IMR-90 (cell line): ENCODE data around the gene ZNF493. TPM values are rescaled to one million over a fixed set of nuclear protein-coding genes. Genes with fewer than 3 reads are reported as not detected.

Experiments
- ATAC-seq: fragments of 200-7000 bp; cut with Tn5 transposase; 2 replicates; pipeline ENCODE4 v1.9.1; 2020; ENCODE audit warnings: low read depth, mild to moderate bottlenecking, moderate library complexity
- BruUV-seq: library from RNA; stranded (reverse); fragments of 400-500 nt; replicated peaks from 2 replicates; lab custom pipeline; 2021; lab: Mats Ljungman, UMichigan
- CTCF ChIA-PET: fragments of 300-600 bp; formaldehyde crosslinking; extraction: SDS; loops from one replicate; lab custom pipeline; 2021; ENCODE audit warnings: antibody characterized with exemption; lab: Yijun Ruan, JAX
- POLR2A ChIA-PET: fragments of 300-600 bp; sonication (Branson Sonifier 250); formaldehyde crosslinking; loops from one replicate; lab custom pipeline; 2022; ENCODE audit warnings: antibody characterized with exemption; ENCODE audit not compliant: unreplicated experiment; lab: Charles Lee
- DNase-seq: peaks from one replicate; pipeline ENCODE4 v3.0.0; 2013
- H2AFZ ChIP-seq: replicated peaks from 2 replicates; pipeline ENCODE3; 2013; ENCODE audit warnings: low read length, mild to moderate bottlenecking; ENCODE audit not compliant: poor library complexity
- H2AK5ac ChIP-seq: 2 replicates; pipeline ENCODE4 v1.6.1; 2013; ENCODE audit warnings: low read depth, low read length, inconsistent platforms
- H2AK9ac ChIP-seq: replicated peaks from 2 replicates; pipeline ENCODE3; 2013; ENCODE audit warnings: mild to moderate bottlenecking, low read depth, low read length, moderate library complexity; ENCODE audit not compliant: poor library complexity
- H2BK120ac ChIP-seq: 2 replicates; pipeline ENCODE4 v1.6.1; 2013; ENCODE audit warnings: low read depth, low read length, inconsistent platforms
- H2BK15ac ChIP-seq: 3 replicates; pipeline ENCODE4 v1.6.1; 2013; ENCODE audit warnings: low read depth, low read length, inconsistent platforms
- H2BK20ac ChIP-seq: 2 replicates; pipeline ENCODE4 v1.6.1; 2013; ENCODE audit warnings: low read depth, mild to moderate bottlenecking, inconsistent platforms, low read length, moderate library complexity
- H2BK5ac ChIP-seq: 2 replicates; pipeline ENCODE4 v1.6.1; 2013; ENCODE audit warnings: mild to moderate bottlenecking, low read depth, low read length, inconsistent platforms; ENCODE audit not compliant: poor library complexity, severe bottlenecking
- H3K14ac ChIP-seq: replicated peaks from 2 replicates; pipeline ENCODE4 v1.6.1; 2013; ENCODE audit warnings: low read depth, low read length, inconsistent platforms
- H3K18ac ChIP-seq: 2 replicates; pipeline ENCODE4 v1.6.1; 2013; ENCODE audit warnings: low read depth, low read length, control low read depth
- H3K23ac ChIP-seq: 2 replicates; pipeline ENCODE4 v1.6.1; 2013; ENCODE audit warnings: low read depth, low read length, inconsistent platforms
- H3K27ac ChIP-seq: 2 replicates; pipeline ENCODE4 v1.5.1; 2013; ENCODE audit warnings: mild to moderate bottlenecking, control low read depth, low read length; ENCODE audit not compliant: insufficient read depth
- H3K27me3 ChIP-seq: 2 replicates; pipeline ENCODE4 v1.6.1; 2013; ENCODE audit warnings: low read length; ENCODE audit not compliant: control insufficient read depth, insufficient read depth
- H3K36me3 ChIP-seq: 2 replicates; pipeline ENCODE4 v1.6.1; 2013; ENCODE audit warnings: low read length, mixed read lengths; ENCODE audit not compliant: control insufficient read depth, insufficient read depth
- H3K4ac ChIP-seq: 2 replicates; pipeline ENCODE4 v1.6.1; 2013; ENCODE audit warnings: low read depth, low read length, inconsistent platforms
- H3K4me1 ChIP-seq: 2 replicates; pipeline ENCODE4 v1.6.1; 2013; ENCODE audit warnings: low read length, mixed read lengths; ENCODE audit not compliant: control insufficient read depth, insufficient read depth
- H3K4me2 ChIP-seq: 2 replicates; pipeline ENCODE4 v1.6.1; 2013; ENCODE audit warnings: low read depth, mild to moderate bottlenecking, control low read depth, low read length, moderate library complexity
- H3K4me3 ChIP-seq: 2 replicates; pipeline ENCODE4 v1.5.1; 2013; ENCODE audit warnings: low read depth, mild to moderate bottlenecking, control low read depth, low read length, moderate library complexity; ENCODE audit not compliant: insufficient read depth
- H3K56ac ChIP-seq: 2 replicates; pipeline ENCODE4 v1.6.1; 2013; ENCODE audit warnings: low read length, inconsistent platforms; ENCODE audit not compliant: insufficient read depth; ENCODE audit errors: extremely low read depth
- H3K79me1 ChIP-seq, 2 experiments: 2 replicates each; pipeline ENCODE4 v1.6.1; 2013; ENCODE audit warnings: low read length in 2 of 2, inconsistent platforms in 1 of 2, low read depth in 1 of 2
- H3K9ac ChIP-seq: 2 replicates; pipeline ENCODE4 v1.6.1; 2013; ENCODE audit warnings: low read depth, low read length, control low read depth
- H3K9me1 ChIP-seq: 2 replicates; pipeline ENCODE4 v1.6.1; 2013; ENCODE audit warnings: low read length, inconsistent platforms; ENCODE audit not compliant: insufficient read depth
- H3K9me3 ChIP-seq: 2 replicates; pipeline ENCODE4 v1.6.1; 2013; ENCODE audit warnings: low read length; ENCODE audit not compliant: control insufficient read depth, insufficient read depth
- H4K20me1 ChIP-seq: 2 replicates; pipeline ENCODE4 v1.6.1; 2013; ENCODE audit warnings: low read length, inconsistent platforms; ENCODE audit not compliant: insufficient read depth
- H4K5ac ChIP-seq: 2 replicates; pipeline ENCODE4 v1.6.1; 2013; ENCODE audit warnings: mild to moderate bottlenecking, low read depth, low read length, control low read depth
- H4K8ac ChIP-seq, 2 experiments: 2 replicates each; pipeline ENCODE4 v1.6.1; 2013; ENCODE audit warnings: low read depth in 2 of 2, low read length in 2 of 2, control low read depth in 1 of 2, inconsistent platforms in 1 of 2
- H4K91ac ChIP-seq: 2 replicates; pipeline ENCODE4 v1.6.1; 2013; ENCODE audit warnings: low read depth, low read length, inconsistent platforms; ENCODE audit not compliant: insufficient read depth
- MAFK ChIP-seq: IDR thresholded peaks from 2 replicates; pipeline ENCODE4 v1.6.1; 2012; ENCODE audit warnings: low read depth, low read length, improper control_type of control experiment
- POLR2A ChIP-seq: IDR thresholded peaks from 2 replicates; pipeline ENCODE4 v1.6.1; 2012; ENCODE audit warnings: mild to moderate bottlenecking, low read depth, low read length
- RFX5 ChIP-seq: IDR thresholded peaks from 2 replicates; pipeline ENCODE4 v1.8.0; 2012; ENCODE audit warnings: low read depth, mild to moderate bottlenecking, low read length, moderate library complexity
- USF2 ChIP-seq: fragments of 150-350 bp; IDR thresholded peaks from 2 replicates; pipeline ENCODE4 v1.6.1; 2017; ENCODE audit warnings: mild to moderate bottlenecking, antibody characterized with exemption, low read length, low read depth
- WGBS, 2 experiments: methylation state at CpG; one replicate each; pipeline versions ENCODE4 v1.1.5 to v1.1.7; 2013; ENCODE audit warnings: missing lambda C conversion rate in 2 of 2; ENCODE audit not compliant: insufficient read length in 1 of 2; ENCODE audit errors: extremely low coverage in 2 of 2; 5-methylcytosine and 5-hydroxymethylcytosine counted together
- dilution Hi-C: fragments of 300-500 bp; cut with HindIII; formaldehyde crosslinking; loops from one replicate; pipeline ENCODE4 v1.14.3; 2018; ENCODE audit warnings: low sequenced_read_pairs; ENCODE audit not compliant: unreplicated experiment
- in situ Hi-C: fragments of 300-500 bp; cut with MboI; formaldehyde crosslinking; loops from 3 replicates; pipeline ENCODE4 v1.14.3; 2019; ENCODE audit warnings: low sequenced_read_pairs, inconsistent platforms, mixed read lengths
- intact Hi-C: fragments of 100-400 bp; cut with micrococcal nuclease; formaldehyde crosslinking; loops from 2 replicates; pipeline ENCODE4 v1.10.0; 2022
- polyA plus RNA-seq, 3 experiments: library from polyadenylated mRNA; depleted of rRNA; stranded (reverse); fragments of >200 nt; gene quantifications; 2 replicates each; pipeline ENCODE4 v1.2.3, GENCODE V29; 2012; ENCODE audit warnings: low replicate concordance in 1 of 3
- total RNA-seq: library from RNA; depleted of rRNA; stranded (reverse); fragments of >200 nt; gene quantifications from 2 replicates; pipeline ENCODE4 v1.2.3, GENCODE V29; 2012
- TF ChIP-seq, protein P1 (sequence below): conservative IDR thresholded peaks from 2 replicates; pipeline ENCODE4 v1.5.1; 2012; ENCODE audit warnings: mild to moderate bottlenecking, low read depth, low read length, improper control_type of control experiment

Gene ZNF493
- total and polyA plus RNA-seq, 2 of the 4 experiments (the other 2 are of a cell fraction) = 2.1 to 3.4 TPM

DNA sequence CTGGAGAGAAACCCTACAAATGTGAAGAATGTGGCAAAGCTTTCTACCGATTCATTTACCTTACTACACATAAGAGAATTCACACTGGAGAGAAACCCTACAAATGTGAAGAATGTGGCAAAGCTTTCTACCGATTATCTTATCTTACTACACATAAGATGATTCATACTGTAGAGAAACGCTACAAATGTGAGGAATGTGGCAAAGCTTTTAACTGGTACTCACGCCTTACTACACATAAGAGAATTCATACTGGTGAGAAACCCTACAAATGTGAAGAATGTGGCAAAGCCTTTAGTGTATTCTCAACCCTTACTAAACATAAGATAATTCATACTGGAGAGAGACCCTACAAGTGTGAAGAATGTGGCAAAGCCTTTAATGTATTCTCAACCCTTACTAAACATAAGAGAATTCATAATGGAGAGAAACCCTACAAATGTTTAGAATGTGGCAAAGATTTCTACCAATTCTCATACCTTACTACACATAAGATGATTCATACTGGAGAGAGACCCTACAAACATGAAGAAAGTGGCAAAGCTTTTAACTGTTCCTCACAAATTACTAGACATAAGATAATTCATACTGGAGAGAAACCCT is 12.9 kb upstream of the ZNF493 start:
- Histone ChIP-seq H3K9me3 (peaks cover 36% of the 10 kb centered on the region), H4K5ac (no peak overlapping the region), H3K4me1 (no peaks in the 10 kb centered on the region), H2AK9ac (no peak overlapping the region), H2AK5ac (no peak overlapping the region), H3K79me1 (no peaks in the 10 kb centered on the region), H3K36me3 (peaks cover 5% of the 10 kb centered on the region; the same call in 1 of the 2 replicates), H3K9me1 (no peaks in the 10 kb centered on the region), H3K14ac (no peak overlapping the region), H2AFZ (no peak overlapping the region), H4K20me1 (no peaks in the 10 kb centered on the region), H4K8ac (no peak overlapping the region), H3K27me3 (no peaks in the 10 kb centered on the region), H3K4ac (no peak overlapping the region), H2BK15ac (no peak overlapping the region), H3K9ac (no peak overlapping the region), H3K4me2 (no peak overlapping the region), H3K18ac (no peak overlapping the region), H4K91ac (no peak overlapping the region), H3K27ac (no peak overlapping the region), H3K4me3 (no peak overlapping the region), H2BK5ac (no peak overlapping the region), H3K23ac (no peak overlapping the region), H2BK120ac (no peak overlapping the region), H3K56ac (no peak overlapping the region), H2BK20ac (no peak overlapping the region)
- ChIA-PET CTCF (interaction anchor here (0.5 kb wide), 1 partner anchor 133 kb away, joined by 4 read pairs; no protein-coding TSS in a partner anchor), POLR2A (no interaction called here)
- WGBS, 2 experiments = no CpG with 5 or more reads among the region's 4 CpGs
- no peak for TF ChIP-seq RFX5
- TF ChIP-seq, protein P1, sequence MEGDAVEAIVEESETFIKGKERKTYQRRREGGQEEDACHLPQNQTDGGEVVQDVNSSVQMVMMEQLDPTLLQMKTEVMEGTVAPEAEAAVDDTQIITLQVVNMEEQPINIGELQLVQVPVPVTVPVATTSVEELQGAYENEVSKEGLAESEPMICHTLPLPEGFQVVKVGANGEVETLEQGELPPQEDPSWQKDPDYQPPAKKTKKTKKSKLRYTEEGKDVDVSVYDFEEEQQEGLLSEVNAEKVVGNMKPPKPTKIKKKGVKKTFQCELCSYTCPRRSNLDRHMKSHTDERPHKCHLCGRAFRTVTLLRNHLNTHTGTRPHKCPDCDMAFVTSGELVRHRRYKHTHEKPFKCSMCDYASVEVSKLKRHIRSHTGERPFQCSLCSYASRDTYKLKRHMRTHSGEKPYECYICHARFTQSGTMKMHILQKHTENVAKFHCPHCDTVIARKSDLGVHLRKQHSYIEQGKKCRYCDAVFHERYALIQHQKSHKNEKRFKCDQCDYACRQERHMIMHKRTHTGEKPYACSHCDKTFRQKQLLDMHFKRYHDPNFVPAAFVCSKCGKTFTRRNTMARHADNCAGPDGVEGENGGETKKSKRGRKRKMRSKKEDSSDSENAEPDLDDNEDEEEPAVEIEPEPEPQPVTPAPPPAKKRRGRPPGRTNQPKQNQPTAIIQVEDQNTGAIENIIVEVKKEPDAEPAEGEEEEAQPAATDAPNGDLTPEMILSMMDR = no peak
- TF ChIP-seq USF2 = no peak
- no peak for TF ChIP-seq MAFK
- no peak for TF ChIP-seq POLR2A
- dilution Hi-C loops = no loop called here
- no peak for DNase-seq
- no TSS peak for BruUV-seq
- in situ Hi-C loops = no loop called here
- intact Hi-C loops = no loop called here
- no peak for ATAC-seq
